ENCODE results near the gene ARFRP1.

ARFRP1 gene

DNA sequence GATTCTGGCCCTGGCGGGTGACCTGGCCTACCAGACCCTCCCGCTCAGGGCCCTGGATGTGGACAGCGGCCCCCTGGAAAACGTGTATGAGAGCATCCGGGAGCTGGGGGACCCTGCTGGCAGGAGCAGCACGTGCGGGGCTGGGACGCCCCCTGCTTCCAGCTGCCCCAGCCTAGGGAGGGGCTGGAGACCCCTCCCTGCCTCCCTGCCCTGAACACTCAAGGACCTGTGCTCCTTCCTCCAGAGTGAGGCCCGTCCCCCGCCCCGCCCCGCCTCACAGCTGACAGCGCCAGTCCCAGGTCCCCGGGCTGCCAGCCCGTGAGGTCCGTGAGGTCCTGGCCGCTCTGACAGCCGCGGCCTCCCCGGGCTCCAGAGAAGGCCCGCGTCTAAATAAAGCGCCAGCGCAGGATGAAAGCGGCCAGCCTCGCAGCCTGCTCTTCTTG lies 30.9 kb upstream of the ARFRP1 start:
- WGBS (ENCODE audit: extremely low coverage, insufficient coverage, insufficient read length): no CpG with 5 or more reads among the region's 26 CpGs
- no peak overlapping the region for H4K12ac ChIP-seq (ENCODE audit: low read depth, low read length)
- H3K4me2 ChIP-seq (ENCODE audit: low read length): peak overlapping the region; percentile 95
- no peak overlapping the region for H4K91ac ChIP-seq (ENCODE audit: low read depth, low read length)
- H3K79me1 ChIP-seq (ENCODE audit: low read length): peaks cover 15% of the 10 kb centered on the region
- no peak overlapping the region for H2BK120ac ChIP-seq (ENCODE audit: insufficient read depth, low read length, poor library complexity)
- no peaks in the 10 kb centered on the region for H3K27me3 ChIP-seq (ENCODE audit: insufficient read depth, low read length)
- no peak overlapping the region for H4K8ac ChIP-seq (ENCODE audit: low read depth, low read length)
- H3K4me3 ChIP-seq (ENCODE audit: low read depth, low read length): no peak overlapping the region
- H2BK12ac ChIP-seq (ENCODE audit: low read length): no peak overlapping the region
- H3K9me3 ChIP-seq (ENCODE audit: insufficient read depth, low read depth, low read length): no peaks in the 10 kb centered on the region
- no peak overlapping the region for H2BK5ac ChIP-seq (ENCODE audit: low read depth, low read length, poor library complexity)
- no peak overlapping the region for H3K4ac ChIP-seq (ENCODE audit: low read depth, low read length)
- peaks cover 7% of the 10 kb centered on the region for H3K79me2 ChIP-seq (ENCODE audit: control insufficient read depth, insufficient read depth, low read length, poor library complexity)
- no peak overlapping the region for H3K18ac ChIP-seq (ENCODE audit: low read length)
- peak; percentile 60 to 66 for DNase-seq
- no peak overlapping the region for H2AFZ ChIP-seq (ENCODE audit: insufficient read depth, low read length, poor library complexity)
- peak overlapping the region; percentile 74 for H3K27ac ChIP-seq (ENCODE audit: low read depth, low read length)
- H3K36me3 ChIP-seq (ENCODE audit: control insufficient read depth in 1 of 2, insufficient read depth in 2 of 2, low read length in 2 of 2): peaks cover 51 to 52% of the 10 kb centered on the region in 2 experiments
- peaks cover 16% of the 10 kb centered on the region in 2 experiments for H3K4me1 ChIP-seq (ENCODE audit: control insufficient read depth in 1 of 2, insufficient read depth in 2 of 2, low read length in 2 of 2)
- H3K14ac ChIP-seq (ENCODE audit: low read length): no peak overlapping the region
- H3K9ac ChIP-seq (ENCODE audit: low read length): no peak overlapping the region
- H3K23ac ChIP-seq (ENCODE audit: low read length): no peak overlapping the region
- no peak overlapping the region for H2AK5ac ChIP-seq (ENCODE audit: low read length)

DNA sequence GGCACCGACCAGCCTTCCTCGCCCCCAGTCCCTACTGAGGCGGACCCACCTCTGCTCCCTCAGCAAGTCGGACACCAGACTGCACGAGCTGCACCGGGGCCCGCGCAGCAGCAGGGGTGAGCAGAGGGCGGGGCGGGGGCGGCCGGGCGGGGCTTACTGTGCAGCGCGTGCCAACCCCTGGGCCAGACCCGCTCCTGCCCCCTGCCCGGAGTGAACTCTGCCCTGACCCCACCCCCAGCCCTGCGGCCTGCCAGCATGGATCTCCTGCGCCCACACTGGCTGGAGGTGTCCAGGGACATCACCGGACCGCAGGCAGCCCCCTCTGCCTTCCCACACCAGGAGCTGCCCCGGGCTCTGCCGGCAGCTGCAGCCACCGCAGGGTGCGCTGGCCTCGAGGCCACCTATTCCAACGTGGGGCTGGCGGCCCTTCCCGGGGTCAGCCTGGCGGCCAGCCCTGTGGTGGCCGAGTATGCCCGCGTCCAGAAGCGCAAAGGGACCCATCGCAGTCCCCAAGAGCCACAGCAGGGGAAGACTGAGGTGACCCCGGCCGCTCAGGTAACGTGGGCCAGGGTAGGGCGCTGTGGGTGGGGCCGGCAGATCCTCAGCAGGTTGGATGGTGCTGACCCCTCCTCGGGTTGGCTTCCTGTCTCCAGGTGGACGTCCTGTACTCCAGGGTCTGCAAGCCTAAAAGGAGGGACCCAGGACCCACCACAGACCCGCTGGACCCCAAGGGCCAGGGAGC lies 30.3 kb upstream of the ARFRP1 start:
- Histone ChIP-seq H3K4me3 (ENCODE audit: low read depth, low read length) (no peak overlapping the region), H3K4ac (ENCODE audit: low read depth, low read length) (no peak overlapping the region), H2AFZ (ENCODE audit: insufficient read depth, low read length, poor library complexity) (no peak overlapping the region), H3K18ac (ENCODE audit: low read length) (no peak overlapping the region), H2BK120ac (ENCODE audit: insufficient read depth, low read length, poor library complexity) (no peak overlapping the region), H2BK5ac (ENCODE audit: low read depth, low read length, poor library complexity) (no peak overlapping the region), H4K91ac (ENCODE audit: low read depth, low read length) (no peak overlapping the region), H4K12ac (ENCODE audit: low read depth, low read length) (no peak overlapping the region), H4K8ac (ENCODE audit: low read depth, low read length) (no peak overlapping the region), H2AK5ac (ENCODE audit: low read length) (no peak overlapping the region), H3K79me1 (ENCODE audit: low read length) (peaks cover 15% of the 10 kb centered on the region), H2BK12ac (ENCODE audit: low read length) (no peak overlapping the region), H3K9me3 (ENCODE audit: insufficient read depth, low read depth, low read length) (no peaks in the 10 kb centered on the region), H3K14ac (ENCODE audit: low read length) (no peak overlapping the region), H3K9ac (ENCODE audit: low read length) (no peak overlapping the region), H3K79me2 (ENCODE audit: control insufficient read depth, insufficient read depth, low read length, poor library complexity) (peaks cover 7% of the 10 kb centered on the region), H3K27me3 (ENCODE audit: insufficient read depth, low read length) (no peaks in the 10 kb centered on the region), H3K27ac (ENCODE audit: low read depth, low read length) (no peak overlapping the region), H3K23ac (ENCODE audit: low read length) (no peak overlapping the region), H3K4me1 (ENCODE audit: control insufficient read depth in 1 of 2, insufficient read depth in 2 of 2, low read length in 2 of 2) (peaks cover 16% of the 10 kb centered on the region in 2 experiments), H3K36me3 (ENCODE audit: control insufficient read depth in 1 of 2, insufficient read depth in 2 of 2, low read length in 2 of 2) (peaks cover 52% of the 10 kb centered on the region in 2 experiments), H3K4me2 (ENCODE audit: low read length) (peak overlapping the region; percentile 95)
- WGBS (ENCODE audit: extremely low coverage, insufficient coverage, insufficient read length): no CpG with 5 or more reads among the region's 43 CpGs
- peak; percentile 23 to 35 for DNase-seq

- no peak overlapping the region for H3K18ac ChIP-seq (ENCODE audit: low read length)
- H3K36me3 ChIP-seq (ENCODE audit: control insufficient read depth in 1 of 2, insufficient read depth in 2 of 2, low read length in 2 of 2): peaks cover 49% of the 10 kb centered on the region in 2 experiments
- H2BK120ac ChIP-seq (ENCODE audit: insufficient read depth, low read length, poor library complexity): no peak overlapping the region
- peaks cover 7% of the 10 kb centered on the region for H3K79me2 ChIP-seq (ENCODE audit: control insufficient read depth, insufficient read depth, low read length, poor library complexity)
- no peak overlapping the region for H2BK12ac ChIP-seq (ENCODE audit: low read length)
- peaks cover 15% of the 10 kb centered on the region for H3K79me1 ChIP-seq (ENCODE audit: low read length)
- no peak for DNase-seq
- no peak overlapping the region for H3K14ac ChIP-seq (ENCODE audit: low read length)
- H3K9me3 ChIP-seq (ENCODE audit: insufficient read depth, low read depth, low read length): peaks cover 3% of the 10 kb centered on the region
- H3K4me3 ChIP-seq (ENCODE audit: low read depth, low read length): no peak overlapping the region
- no peak overlapping the region for H3K23ac ChIP-seq (ENCODE audit: low read length)
- peak overlapping the region; percentile 48 for H3K4me2 ChIP-seq (ENCODE audit: low read length)
- no peak overlapping the region for H4K91ac ChIP-seq (ENCODE audit: low read depth, low read length)
- no peak overlapping the region for H2AK5ac ChIP-seq (ENCODE audit: low read length)
- peaks cover 16% of the 10 kb centered on the region in 2 experiments for H3K4me1 ChIP-seq (ENCODE audit: control insufficient read depth in 1 of 2, insufficient read depth in 2 of 2, low read length in 2 of 2)
- no CpG with 5 or more reads among the region's 26 CpGs for WGBS (ENCODE audit: extremely low coverage, insufficient coverage, insufficient read length)
- H2AFZ ChIP-seq (ENCODE audit: insufficient read depth, low read length, poor library complexity): no peak overlapping the region
- no peak overlapping the region for H3K9ac ChIP-seq (ENCODE audit: low read length)
- no peak overlapping the region for H2BK5ac ChIP-seq (ENCODE audit: low read depth, low read length, poor library complexity)
- H4K8ac ChIP-seq (ENCODE audit: low read depth, low read length): no peak overlapping the region
- no peak overlapping the region for H3K27ac ChIP-seq (ENCODE audit: low read depth, low read length)
- no peak overlapping the region for H3K4ac ChIP-seq (ENCODE audit: low read depth, low read length)
- no peak overlapping the region for H4K12ac ChIP-seq (ENCODE audit: low read depth, low read length)
- no peaks in the 10 kb centered on the region for H3K27me3 ChIP-seq (ENCODE audit: insufficient read depth, low read length)
These were observed 29.8 kb upstream of the ARFRP1 start for GRCh38 chr20:63737695-63737944.

- no peak overlapping the region for H2BK120ac ChIP-seq (ENCODE audit: insufficient read depth, low read length, poor library complexity)
- H3K79me2 ChIP-seq (ENCODE audit: control insufficient read depth, insufficient read depth, low read length, poor library complexity): peaks cover 7% of the 10 kb centered on the region
- no peak overlapping the region for H2AFZ ChIP-seq (ENCODE audit: insufficient read depth, low read length, poor library complexity)
- no peak overlapping the region for H3K4me3 ChIP-seq (ENCODE audit: low read depth, low read length)
- DNase-seq: peak in 1 of 2 donors; percentile 23
- H3K23ac ChIP-seq (ENCODE audit: low read length): no peak overlapping the region
- peaks cover 6% of the 10 kb centered on the region for H3K9me3 ChIP-seq (ENCODE audit: insufficient read depth, low read depth, low read length)
- no peak overlapping the region for H2BK5ac ChIP-seq (ENCODE audit: low read depth, low read length, poor library complexity)
- WGBS (ENCODE audit: extremely low coverage, insufficient coverage, insufficient read length): no CpG with 5 or more reads among the region's 30 CpGs
- no peak overlapping the region for H4K91ac ChIP-seq (ENCODE audit: low read depth, low read length)
- no peak overlapping the region for H3K4ac ChIP-seq (ENCODE audit: low read depth, low read length)
- no peak overlapping the region for H2AK5ac ChIP-seq (ENCODE audit: low read length)
- peaks cover 44% of the 10 kb centered on the region in 2 experiments for H3K36me3 ChIP-seq (ENCODE audit: control insufficient read depth in 1 of 2, insufficient read depth in 2 of 2, low read length in 2 of 2)
- H4K8ac ChIP-seq (ENCODE audit: low read depth, low read length): no peak overlapping the region
- H3K27ac ChIP-seq (ENCODE audit: low read depth, low read length): no peak overlapping the region
- H3K9ac ChIP-seq (ENCODE audit: low read length): no peak overlapping the region
- peaks cover 15% of the 10 kb centered on the region for H3K79me1 ChIP-seq (ENCODE audit: low read length)
- H3K4me1 ChIP-seq (ENCODE audit: control insufficient read depth in 1 of 2, insufficient read depth in 2 of 2, low read length in 2 of 2): peaks cover 16% of the 10 kb centered on the region in 2 experiments
- no peaks in the 10 kb centered on the region for H3K27me3 ChIP-seq (ENCODE audit: insufficient read depth, low read length)
- no peak overlapping the region for H3K4me2 ChIP-seq (ENCODE audit: low read length)
- H2BK12ac ChIP-seq (ENCODE audit: low read length): no peak overlapping the region
- no peak overlapping the region for H3K14ac ChIP-seq (ENCODE audit: low read length)
- no peak overlapping the region for H4K12ac ChIP-seq (ENCODE audit: low read depth, low read length)
- H3K18ac ChIP-seq (ENCODE audit: low read length): no peak overlapping the region
These were observed 29.3 kb upstream of the ARFRP1 start for GRCh38 chr20:63736893-63737694.
